SK-N-SH (cell line): Measurements from ENCODE around the gene KRTAP10-7.

Experiments used
- CTCF ChIP-seq: fragments of 200-600 bp; sonication (generic); IDR thresholded peaks from 2 replicates; pipeline ENCODE4 v1.6.1; 2017; ENCODE audit warnings: antibody characterized with exemption, mild to moderate bottlenecking, moderate library complexity
- ELF1 ChIP-seq: IDR thresholded peaks from 2 replicates; pipeline ENCODE4 v1.4.0; 2012
- JUND ChIP-seq: IDR thresholded peaks from 2 replicates; pipeline ENCODE4 v1.4.0; 2012
- RFX5 ChIP-seq: IDR thresholded peaks from 2 replicates; pipeline ENCODE4 v1.6.1; 2012; ENCODE audit warnings: mild to moderate bottlenecking, improper control_type of control experiment, low read length
- SIN3A ChIP-seq: IDR thresholded peaks from 2 replicates; pipeline ENCODE4 v1.6.1; 2012; ENCODE audit warnings: low read depth, mild to moderate bottlenecking, low read length, moderate library complexity, borderline replicate concordance
- TAF1 ChIP-seq: IDR thresholded peaks from 2 replicates; pipeline ENCODE4 v1.6.1; 2012; ENCODE audit warnings: low read depth, mild to moderate bottlenecking, low read length, moderate library complexity, borderline replicate concordance
- YY1 ChIP-seq: IDR thresholded peaks from 2 replicates; pipeline ENCODE4 v1.4.0; 2012; ENCODE audit warnings: low read depth, mild to moderate bottlenecking

GRCh38 chr21:44614161-44614631 is 13.8 kb downstream of the KRTAP10-7 start:
- TF ChIP-seq CTCF: no peak
- no peak for TF ChIP-seq YY1
- TF ChIP-seq SIN3A: no peak
- no peak for TF ChIP-seq TAF1
- TF ChIP-seq RFX5: no peak
- TF ChIP-seq ELF1: no peak
- TF ChIP-seq JUND: no peak
